ENCODE results near the gene PSG11. TPM values are rescaled to one million over a fixed set of nuclear protein-coding genes. Genes with fewer than 3 reads are reported as not detected.
"Not testable (repeated sequence)": the region's sequence is repeated elsewhere in the genome, so short reads cannot be mapped to it uniquely, and the experiment has no call there.

PSG11 gene
- polyA plus RNA-seq (ENCODE audit: insufficient read length) = not detected
- long read RNA-seq, donor 1 = 0 reads
- long read RNA-seq, donor 2 = 0 reads
- long read RNA-seq, donor 3 = 0 reads
- long read RNA-seq, donor 4 = 0 reads
- long read RNA-seq, donor 5 = 0 reads
- long read RNA-seq, donor 6 = 0 reads
- long read RNA-seq, donor 7 = 0 reads
- long read RNA-seq, donor 8 = 0 reads

DNA sequence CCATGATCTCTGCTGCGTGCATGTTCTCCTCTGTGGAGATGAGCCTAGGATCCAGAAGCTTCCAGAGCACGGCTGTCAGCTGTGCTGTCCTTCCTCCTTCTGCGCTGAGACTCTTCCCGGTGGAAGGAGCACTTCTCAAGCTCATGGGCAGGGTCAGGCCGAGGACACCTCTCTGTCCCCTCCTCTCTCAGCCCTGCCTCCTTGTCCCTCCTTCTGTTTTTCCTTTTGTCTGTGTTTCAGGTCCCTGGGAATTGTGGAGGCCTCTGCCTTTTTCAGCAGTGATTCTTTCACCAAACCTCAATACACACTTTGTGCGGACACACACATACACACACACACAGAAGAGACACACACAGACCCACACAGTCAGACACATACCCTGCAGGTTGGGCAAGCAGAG lies at the start of gene PSG11:
Gene PSG11 (minus strand): TSS at position 101 of the 400 bp plus-strand sequence. CDS start 97 bp downstream, at position 4.
- DNase-seq = not testable (repeated sequence)

DNA sequence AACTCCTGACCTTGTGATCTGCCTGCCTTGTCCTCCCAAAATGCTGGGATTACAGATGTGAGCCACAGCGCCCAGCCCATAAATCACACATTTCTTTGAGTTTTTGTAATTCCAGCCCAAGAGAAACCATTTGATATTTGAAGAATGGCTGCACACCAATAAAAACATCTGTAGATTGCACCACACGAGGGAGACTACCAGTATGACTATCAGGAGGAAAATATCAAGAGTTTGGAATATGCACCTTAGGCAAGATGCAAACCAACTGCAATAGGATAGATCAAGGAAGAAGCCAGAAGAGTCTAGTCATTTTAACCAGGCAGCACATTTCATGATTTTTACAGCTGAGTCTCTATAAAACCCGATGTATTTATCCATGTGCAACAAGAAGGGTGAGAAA lies 36.1 kb upstream of the PSG11 start:
- DNase-seq = not testable (repeated sequence)

DNA sequence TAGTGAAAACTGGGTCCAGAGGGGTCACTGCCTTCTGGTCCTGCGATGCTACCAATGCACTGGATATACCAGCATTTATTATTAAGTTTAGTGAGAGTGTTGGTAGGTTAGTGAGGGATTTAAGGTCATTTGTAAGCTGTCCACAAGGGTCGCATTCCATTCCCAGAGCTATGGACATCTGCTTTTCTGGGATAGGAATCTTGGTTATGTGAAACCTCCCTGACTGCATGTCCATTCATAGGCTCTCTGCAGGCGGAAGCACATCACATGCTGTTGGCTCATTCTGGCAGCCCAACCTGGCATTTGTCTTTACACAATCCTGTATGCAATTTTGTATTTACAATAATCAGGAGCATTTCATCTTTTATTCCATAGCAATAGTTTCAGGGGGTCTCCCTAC lies 35.1 kb upstream of the PSG11 start:
- DNase-seq = not testable (repeated sequence)

DNA sequence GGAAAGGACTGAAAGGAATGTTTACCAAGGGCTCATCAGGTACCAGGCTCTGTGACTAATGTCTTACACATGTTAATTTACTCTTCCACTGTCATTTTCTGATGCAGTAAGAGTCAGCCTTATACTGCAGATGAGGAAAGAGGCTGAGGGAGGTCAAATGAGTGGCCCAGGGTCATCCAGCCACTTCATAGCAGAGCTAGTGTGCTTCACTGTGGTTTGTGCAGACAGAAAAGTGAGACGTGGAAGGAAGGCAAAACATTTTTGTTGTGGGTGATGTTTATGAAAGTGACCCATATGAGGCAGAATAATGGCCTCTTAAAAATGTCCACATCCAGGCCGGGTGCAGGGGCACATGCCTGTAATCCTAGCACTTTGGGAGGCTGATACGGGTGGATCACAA lies 34.0 kb upstream of the PSG11 start:
- DNase-seq = not testable (repeated sequence)

DNA sequence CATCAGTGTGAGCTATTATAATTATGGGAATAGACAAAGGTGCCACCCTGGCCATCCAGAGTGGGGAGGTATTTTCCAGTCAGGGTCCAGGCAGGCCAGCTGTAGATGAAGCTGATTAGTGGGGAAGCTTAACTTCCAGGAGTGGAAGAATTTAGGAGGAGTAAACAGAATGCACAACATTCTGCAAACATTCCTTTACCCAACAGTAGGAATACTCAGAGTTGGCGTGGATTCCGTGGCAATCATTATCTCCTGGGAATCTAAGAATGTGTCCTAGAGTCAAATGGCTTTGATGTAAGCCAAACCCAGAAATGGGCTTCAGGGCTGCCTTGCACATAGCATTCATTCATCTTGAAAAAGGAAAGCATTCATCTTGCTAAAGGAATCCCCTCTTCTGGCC lies 33.2 kb upstream of the PSG11 start:
- DNase-seq = not testable (repeated sequence)

DNA sequence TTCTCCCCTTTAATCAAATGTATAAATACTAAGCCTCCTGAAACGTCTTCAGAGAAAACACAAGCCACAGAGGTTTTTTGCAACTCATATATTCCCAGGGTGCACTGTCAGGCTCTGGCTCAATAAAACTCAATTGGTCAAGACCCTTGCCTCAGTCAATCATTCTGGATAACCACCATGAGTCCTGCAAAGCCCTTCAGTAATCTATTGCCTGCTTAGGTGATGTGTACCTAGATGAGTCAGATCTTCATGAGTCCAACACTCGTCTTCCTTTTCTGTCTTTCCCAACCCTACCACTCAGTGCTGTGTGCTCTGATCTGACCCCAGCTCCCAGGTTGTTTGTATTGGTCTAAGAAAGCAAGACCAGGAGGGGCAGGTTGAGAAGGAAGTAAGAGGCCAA lies 32.2 kb upstream of the PSG11 start:
- not testable (repeated sequence) for DNase-seq

DNA sequence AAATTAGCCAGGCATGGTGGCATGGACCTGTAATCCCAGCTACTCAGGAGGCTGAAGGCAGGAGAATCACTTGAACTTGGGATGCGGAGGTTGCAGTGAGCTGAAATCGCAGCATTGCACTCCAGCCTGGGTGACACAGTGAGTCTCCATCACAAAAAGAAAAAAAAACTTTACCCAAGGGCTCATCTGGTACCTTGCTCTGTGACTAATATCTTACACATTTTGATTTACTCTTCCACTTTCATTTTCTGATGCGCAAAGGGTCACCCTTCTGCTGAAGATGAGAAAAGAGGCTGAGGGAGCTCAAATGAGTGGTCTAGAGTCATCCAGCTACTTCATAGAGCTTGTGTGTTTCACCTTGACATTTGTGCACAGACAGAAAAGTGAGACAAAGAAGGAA lies 21.7 kb upstream of the PSG11 start:
- DNase-seq = not testable (repeated sequence)

DNA sequence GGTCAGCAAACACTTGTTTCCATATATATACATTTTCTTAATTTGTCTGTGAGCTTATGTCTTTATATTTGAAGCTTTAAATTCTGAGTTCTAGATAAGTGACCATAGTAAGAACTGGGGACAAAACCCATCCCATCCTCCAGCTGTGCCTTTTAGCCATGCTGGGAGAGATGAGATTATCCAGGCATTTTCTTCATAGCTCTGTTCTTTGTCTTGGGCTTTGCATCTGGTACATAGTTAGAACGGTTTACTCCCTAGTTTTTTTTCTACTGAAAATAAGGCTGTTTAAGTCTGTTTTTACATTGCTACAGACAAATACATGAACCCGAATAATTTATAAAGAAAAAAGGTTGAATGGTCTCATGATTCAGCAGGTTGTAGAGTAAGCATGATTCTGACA lies 20.3 kb upstream of the PSG11 start:
- not testable (repeated sequence) for DNase-seq

DNA sequence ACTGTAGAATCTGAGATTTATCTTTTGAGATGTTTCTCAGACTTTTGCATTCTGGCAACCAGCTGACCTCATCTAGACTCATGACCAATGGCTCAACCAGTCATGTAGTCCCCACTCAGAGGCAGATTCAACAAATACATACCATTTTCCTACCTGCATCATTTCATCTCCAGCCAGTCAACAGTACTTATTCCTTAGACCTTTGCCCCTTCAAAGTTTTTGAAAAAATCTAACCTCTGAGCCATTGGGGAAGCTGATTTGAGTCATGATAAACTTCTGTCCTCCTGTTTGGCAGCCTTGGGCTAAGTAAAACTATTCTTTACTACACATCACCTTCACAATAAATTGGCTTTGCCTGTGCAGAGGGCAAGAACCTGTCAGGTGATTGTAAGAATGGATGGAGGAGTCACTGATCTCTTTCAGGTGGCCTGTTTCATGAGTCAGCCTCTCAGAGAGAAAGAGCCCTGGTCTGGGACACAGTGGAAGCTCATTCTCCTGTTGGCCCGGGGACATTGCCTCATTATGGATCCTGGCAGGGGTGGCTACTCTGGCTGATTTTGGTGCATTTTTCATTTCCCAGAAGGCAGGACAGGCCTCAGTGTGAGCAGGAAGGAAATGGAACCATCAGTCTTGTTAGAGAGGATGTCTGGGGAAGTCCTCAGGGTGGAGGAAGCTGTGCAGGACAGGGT lies 17.4 kb upstream of the PSG11 start:
- DNase-seq = not testable (repeated sequence)

DNA sequence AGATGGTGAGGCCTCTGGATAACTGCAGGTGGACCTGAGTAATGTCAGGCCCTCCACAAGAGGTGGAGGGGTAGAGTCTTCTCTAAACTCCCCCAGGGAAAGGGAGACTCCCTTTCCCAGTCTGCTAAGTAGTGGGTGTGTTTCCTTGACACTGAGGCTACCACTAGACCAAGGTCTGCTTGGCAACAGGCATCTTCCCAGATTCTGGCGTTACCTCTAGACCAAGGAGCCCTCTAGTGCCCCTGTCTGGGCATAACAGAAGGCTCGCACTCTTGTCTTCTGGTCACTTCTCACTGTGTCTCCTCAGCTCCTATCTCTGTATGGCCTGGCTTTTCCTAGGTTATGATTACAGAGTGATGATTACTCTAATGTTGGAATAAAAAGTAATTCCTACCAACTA lies 5.4 kb upstream of the PSG11 start:
- not testable (repeated sequence) for DNase-seq

DNA sequence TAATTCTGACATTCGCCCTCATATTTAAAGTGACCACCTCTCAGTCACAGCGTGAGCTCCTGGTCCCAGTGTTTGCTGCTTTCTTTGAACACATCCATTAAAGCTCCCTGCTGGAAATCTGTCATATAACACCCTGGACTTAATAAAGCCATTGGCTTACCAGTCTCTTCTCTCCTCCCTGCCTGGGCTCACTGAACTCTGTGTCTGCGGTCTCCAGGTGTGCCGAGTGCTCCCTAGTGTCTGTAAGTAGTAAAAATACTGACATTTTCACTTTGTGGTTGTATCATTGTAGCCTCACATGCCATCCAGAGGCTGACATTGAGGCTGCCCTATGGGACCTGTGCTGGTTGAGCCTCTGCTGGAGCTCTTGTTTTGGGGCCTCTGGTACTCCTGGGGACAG lies 2.6 kb upstream of the PSG11 start:
- no peak for DNase-seq

DNA sequence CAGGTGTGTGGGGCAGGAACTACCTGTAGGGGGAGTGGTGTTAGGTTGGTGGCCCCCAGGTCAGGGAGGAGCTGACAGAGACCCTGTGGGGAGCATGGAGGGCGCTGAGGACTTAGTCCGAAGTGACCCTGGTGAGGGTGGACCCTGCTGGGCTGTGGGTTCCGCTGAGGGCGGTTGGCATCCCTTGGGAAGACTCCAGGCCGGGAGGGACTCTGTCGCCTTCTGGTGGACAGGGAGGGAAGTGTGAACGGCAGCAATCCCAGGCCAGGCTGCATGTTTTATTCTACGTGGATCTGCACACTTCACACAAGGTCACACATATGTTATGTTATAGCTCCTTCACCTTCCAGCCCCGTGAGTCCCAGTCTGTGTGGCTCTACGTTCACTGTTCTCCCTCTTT lies 1.7 kb upstream of the PSG11 start:
- DNase-seq = not testable (repeated sequence)

DNA sequence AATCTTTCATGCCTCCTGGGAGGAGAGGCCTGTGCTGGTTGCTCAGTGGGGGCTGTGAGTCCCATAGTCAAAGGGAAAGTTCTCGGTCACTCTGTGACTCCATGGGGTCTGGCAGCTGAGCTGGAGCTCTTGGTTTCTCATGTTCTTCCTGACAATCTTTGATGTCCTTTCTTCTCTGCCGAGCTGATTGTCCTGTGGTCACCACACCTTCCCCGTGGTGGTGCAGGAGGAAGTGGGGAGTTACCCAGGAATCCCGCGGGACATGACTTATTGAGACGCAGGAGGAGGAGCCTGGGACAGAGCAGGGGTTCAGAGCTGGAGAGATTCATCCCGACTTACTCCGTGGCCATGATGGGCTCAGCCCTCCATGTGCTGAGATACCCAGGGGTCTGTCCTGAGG lies 792 bp upstream of the PSG11 start:
- not testable (repeated sequence) for DNase-seq

DNA sequence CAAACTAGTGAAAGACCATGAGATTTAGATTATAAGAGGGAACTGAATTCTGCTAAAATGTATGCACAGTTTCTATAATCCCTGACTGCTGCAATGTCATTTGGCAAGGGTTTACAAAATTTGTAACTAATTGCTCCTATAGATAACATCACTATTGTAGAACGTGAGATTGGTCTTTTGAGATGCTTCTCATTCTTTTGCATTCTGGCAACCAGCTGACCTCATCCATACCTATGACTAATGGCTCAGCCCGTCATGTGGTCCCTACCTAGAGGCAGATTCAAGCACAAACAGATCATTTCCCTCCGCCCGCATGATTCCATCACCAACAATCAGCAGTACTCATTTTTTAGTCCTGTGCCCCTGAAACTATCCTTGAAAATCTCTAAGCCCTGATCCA lies 4.2 kb downstream of the PSG11 start:
- not testable (repeated sequence) for DNase-seq

DNA sequence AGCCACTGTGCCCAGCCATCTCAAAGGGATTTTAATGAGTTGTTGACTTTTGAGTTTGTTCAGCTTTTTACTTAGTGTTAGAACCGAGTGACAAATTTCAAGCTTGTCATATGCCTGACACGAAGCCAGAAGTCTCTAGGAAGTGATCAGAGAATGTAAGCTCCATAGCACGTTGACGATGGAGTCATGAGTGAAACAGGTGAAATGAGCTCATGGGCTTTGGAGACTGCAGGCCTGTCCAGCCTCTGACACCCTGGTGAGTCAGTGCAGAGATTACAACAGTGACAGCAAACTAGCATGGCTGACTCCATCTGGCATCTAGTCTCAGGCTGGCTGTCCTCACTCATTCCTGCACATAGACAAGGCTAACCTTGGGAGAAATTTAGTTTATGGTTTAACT lies 4.6 kb downstream of the PSG11 start:
- not testable (repeated sequence) for DNase-seq

DNA sequence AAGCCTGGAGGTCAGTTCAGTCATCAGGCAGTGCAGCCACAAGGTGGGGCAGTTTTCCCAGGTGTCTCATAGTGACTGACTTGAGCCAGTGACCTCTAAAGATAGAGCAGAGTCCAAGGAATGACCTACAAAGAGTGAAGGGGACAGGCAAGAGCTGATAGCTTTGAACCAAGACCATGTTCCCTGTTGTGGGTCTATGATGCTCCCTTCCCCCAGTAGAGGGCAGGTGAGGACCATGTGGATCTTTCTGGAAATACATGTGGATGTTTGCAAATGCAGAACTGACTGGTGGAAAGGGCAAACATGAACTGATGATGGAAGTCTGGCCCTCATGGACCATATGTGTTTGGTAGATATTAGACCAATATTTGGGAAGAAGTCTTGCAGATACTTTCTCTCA lies 6.7 kb downstream of the PSG11 start:
- DNase-seq = not testable (repeated sequence)

DNA sequence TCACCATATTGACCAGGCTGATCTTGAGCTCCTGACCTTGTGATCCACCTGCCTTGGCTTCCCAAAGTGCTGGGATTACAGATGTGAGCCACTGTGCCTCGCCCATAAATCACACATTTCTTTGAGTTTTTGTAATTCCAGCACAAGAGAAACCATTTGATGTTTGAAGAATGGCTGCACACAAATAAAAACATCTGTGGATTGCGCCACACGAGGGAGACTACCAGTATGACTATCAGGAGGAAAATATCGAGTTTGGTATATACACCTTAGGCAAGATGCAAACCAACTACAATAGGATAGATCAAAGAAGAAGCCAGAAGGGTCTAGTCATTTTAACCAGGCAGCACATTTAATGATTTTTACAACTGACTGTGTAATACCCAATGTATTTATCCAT lies 20.4 kb downstream of the PSG11 start:
- not testable (repeated sequence) for DNase-seq

DNA sequence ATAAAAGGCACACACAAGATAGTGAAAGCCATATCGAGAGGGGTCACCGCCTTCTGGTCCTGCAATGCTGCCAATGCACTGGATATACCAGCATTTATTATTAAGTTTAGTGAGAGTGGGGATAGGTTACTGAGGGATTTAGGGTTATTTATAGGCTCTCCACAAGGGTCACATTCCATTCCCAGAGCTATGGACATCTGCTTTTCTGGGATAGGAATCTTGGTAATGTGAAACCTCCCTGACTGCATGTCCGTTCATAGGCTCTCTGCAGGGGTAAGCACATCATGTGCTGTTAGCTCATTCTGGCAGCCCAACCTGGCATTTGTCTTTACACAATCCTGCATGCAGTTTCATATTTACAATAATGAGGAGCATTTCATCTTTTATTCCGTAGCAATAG lies 21.4 kb downstream of the PSG11 start:
- DNase-seq = not testable (repeated sequence)

DNA sequence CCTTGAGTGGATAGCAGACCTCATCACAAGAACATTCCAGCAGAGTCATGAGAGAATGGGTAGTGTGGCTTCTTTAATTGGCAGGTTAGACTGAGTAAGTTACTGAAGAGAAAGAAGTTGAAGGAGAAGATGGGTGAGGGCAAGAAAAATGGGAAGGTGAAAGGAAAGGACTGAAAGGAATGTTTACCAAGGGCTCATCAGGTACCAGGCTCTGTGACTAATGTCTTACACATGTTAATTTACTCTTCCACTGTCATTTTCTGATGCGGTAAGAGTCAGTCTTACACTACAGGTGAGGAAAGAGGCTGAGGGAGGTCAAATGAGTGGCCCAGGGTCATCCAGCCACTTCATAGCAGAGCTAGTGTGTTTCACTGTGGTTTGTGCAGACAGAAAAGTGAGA lies 22.6 kb downstream of the PSG11 start:
- DNase-seq = not testable (repeated sequence)

DNA sequence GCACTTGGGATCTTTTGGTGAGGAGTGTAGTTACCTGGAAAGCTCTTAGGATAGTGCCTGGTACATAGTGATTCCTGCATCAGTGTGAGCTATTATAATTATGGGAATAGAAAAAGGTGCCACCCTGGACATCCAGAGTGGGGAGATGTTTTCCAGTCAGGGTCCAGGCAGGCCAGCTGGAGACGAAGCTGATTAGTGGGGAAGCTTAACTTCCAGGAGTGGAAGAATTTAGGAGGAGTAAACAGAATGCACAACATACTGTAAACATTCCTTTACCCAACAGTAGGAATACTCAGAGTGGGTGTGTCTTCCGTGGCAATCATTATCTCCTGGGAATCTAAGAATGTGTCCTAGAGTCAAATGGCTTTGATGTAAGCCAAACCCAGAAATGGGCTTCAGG lies 23.3 kb downstream of the PSG11 start:
- DNase-seq = not testable (repeated sequence)

DNA sequence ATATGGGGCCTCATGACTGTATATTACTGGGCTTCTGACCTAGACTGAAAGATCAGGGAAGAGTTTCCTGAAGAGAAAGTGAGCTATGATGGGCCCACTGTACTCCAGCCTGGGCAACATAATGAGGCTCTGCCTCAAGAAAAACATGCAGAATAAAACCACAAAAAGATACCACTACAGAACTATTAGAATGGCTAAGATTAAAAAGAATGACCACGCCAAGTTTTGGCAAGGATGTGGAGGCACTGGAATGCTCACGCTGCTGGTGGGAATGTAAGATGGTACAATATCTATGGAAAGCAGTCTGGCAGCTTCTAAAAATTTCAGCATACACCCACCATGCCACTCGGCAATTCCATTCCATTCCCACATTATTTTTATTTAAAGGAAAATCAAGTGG lies 30.1 kb downstream of the PSG11 start:
- DNase-seq = not testable (repeated sequence)

DNA sequence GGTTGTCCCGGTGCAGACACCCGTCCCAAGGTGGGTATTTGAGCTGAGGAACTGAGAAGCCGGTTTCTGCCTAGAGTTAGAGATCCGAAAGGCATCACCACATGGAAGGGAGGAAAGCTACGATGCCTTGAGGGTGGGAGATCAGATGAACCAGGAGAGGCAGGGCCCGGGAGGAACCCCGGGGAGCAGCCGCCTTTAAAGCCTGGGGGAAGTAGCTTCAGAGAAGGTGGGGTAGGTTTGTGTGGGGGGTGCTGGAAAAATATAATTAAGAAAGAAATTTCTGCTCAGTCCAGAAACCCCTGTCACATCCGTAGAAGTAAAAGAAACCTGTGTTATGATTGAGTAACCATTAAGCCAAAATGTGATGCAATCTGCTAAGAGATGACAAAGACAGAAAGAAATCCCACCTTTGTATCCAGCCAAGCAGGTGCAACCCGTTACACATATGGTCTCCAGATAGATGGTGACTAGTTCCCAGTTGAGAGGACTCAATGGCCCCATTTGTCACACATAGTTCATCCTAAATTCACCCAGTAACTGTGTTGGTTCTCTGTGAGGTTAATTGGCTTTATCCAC lies 34.2 kb downstream of the PSG11 start:
- not testable (repeated sequence) for DNase-seq

DNA sequence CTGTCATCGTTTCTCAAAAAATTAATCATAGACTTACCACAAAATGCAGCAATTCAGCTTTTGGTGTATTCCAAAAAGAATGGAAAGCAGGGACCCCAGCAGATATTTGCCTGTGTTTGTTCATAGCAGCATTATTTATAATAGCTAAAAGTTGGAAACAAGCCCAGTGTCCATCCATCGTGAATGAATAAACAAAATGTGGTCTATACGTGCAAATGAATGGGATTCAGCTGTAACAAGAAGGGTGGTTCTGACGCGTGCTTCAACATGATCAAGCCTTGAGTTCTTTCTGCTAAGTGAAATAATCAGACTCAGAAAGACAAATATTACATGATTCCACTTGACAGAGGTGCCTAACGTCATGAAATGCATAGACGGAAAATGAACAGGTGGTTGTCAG lies 36.4 kb downstream of the PSG11 start:
- DNase-seq = no peak

DNA sequence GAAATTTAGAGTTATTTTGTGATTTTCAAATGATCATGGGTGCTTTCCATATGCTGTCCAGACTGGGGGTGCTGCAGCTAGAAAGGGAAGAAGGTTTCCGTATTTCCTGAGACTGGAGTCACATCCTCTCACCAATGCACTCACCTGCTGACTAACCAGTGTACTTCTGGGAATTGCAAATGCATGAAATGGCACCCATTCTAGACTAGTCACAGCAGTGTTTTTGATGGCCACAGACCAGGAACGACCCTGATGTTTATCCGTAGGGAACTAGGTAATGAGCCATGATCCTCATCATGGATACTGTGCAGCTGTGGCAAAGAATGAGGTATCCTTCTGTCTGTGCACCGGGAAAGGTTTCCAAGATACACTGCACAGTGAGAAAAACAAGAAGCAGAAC lies 37.1 kb downstream of the PSG11 start:
- DNase-seq = not testable (repeated sequence)
